OCI-LY7 (cell line): ENCODE data around the gene ABL2. TPM values are rescaled to one million over a fixed set of nuclear protein-coding genes. Genes with fewer than 3 reads are reported as not detected.

Source experiments
- BruUV-seq: library from RNA; stranded (reverse); fragments of 400-500 nt; replicated peaks from 2 replicates; lab custom pipeline; 2021; lab: Mats Ljungman, UMichigan
- CTCF ChIA-PET: fragments of 300-600 bp; sonication (Branson Sonifier 250); formaldehyde crosslinking; loops from one replicate; lab custom pipeline; 2022; ENCODE audit warnings: antibody characterized with exemption; ENCODE audit not compliant: unreplicated experiment; lab: Charles Lee
- POLR2A ChIA-PET: fragments of 300-600 bp; sonication (Branson Sonifier 250); formaldehyde crosslinking; loops from one replicate; lab custom pipeline; 2022; ENCODE audit warnings: antibody characterized with exemption; lab: Charles Lee
- DNase-seq: peaks from one replicate; pipeline ENCODE4 v3.0.0-alpha.2; 2015; ENCODE audit warnings: low spot score
- H2AFZ ChIP-seq: fragments of 200-600 bp; sonication (generic), shearing (Covaris generic); 2 replicates; pipeline ENCODE4 v1.6.1; 2014; ENCODE audit warnings: mild to moderate bottlenecking, antibody characterized with exemption, low read length, moderate library complexity
- H3K27ac ChIP-seq: fragments of 200-600 bp; sonication (generic); 2 replicates; pipeline ENCODE4 v1.5.1; 2014; ENCODE audit warnings: mixed run types, low read depth, mild to moderate bottlenecking, moderate library complexity, low read length, inconsistent platforms; ENCODE audit not compliant: poor library complexity, severe bottlenecking
- H3K36me3 ChIP-seq: fragments of 200-600 bp; sonication (generic); 2 replicates; pipeline ENCODE4 v1.6.1; 2014; ENCODE audit warnings: mild to moderate bottlenecking, antibody characterized with exemption, low read length, moderate library complexity, mixed read lengths; ENCODE audit not compliant: insufficient read depth
- H3K4me1 ChIP-seq: fragments of 200-600 bp; sonication (generic); 2 replicates; pipeline ENCODE4 v1.5.1; 2014; ENCODE audit warnings: mild to moderate bottlenecking, low read length; ENCODE audit not compliant: insufficient read depth, poor library complexity, severe bottlenecking
- H3K4me2 ChIP-seq: fragments of 200-600 bp; sonication (generic); 2 replicates; pipeline ENCODE4 v1.6.1; 2014; ENCODE audit warnings: mild to moderate bottlenecking, low read length
- H3K4me3 ChIP-seq: fragments of 200-600 bp; sonication (generic); 2 replicates; pipeline ENCODE4 v1.5.1; 2014; ENCODE audit warnings: mild to moderate bottlenecking, low read depth, low read length; ENCODE audit not compliant: poor library complexity, severe bottlenecking
- H3K79me2 ChIP-seq: fragments of 200-600 bp; sonication (generic); 2 replicates; pipeline ENCODE4 v1.6.1; 2016; ENCODE audit warnings: low read depth, mild to moderate bottlenecking, low read length, moderate library complexity, mixed read lengths; ENCODE audit not compliant: insufficient read depth
- H3K9me2 ChIP-seq: fragments of 200-600 bp; sonication (generic); 2 replicates; pipeline ENCODE4 v1.6.1; 2016; ENCODE audit warnings: mild to moderate bottlenecking, low read length, mixed read lengths; ENCODE audit not compliant: insufficient read depth
- H3K9me3 ChIP-seq: fragments of 200-600 bp; sonication (generic); 2 replicates; pipeline ENCODE4 v1.6.1; 2014; ENCODE audit warnings: mild to moderate bottlenecking, mixed run types, low read length, mixed read lengths
- H4K20me1 ChIP-seq: fragments of 200-600 bp; sonication (generic); 2 replicates; pipeline ENCODE4 v1.6.1; 2014; ENCODE audit warnings: mild to moderate bottlenecking, antibody characterized with exemption, low read length, moderate library complexity, mixed read lengths; ENCODE audit not compliant: insufficient read depth
- CTCF ChIP-seq: fragments of 200-600 bp; sonication (generic); conservative IDR thresholded peaks from 2 replicates; pipeline ENCODE4 v1.5.1; 2014; ENCODE audit warnings: mild to moderate bottlenecking, antibody characterized with exemption, low read length, moderate library complexity, mixed read lengths
- EZH2phosphoT487 ChIP-seq: fragments of 200-600 bp; sonication (generic); IDR thresholded peaks from 2 replicates; pipeline ENCODE4 v1.6.1; 2018; ENCODE audit warnings: low read depth, borderline replicate concordance, mild to moderate bottlenecking, mixed run types, antibody characterized with exemption, low read length, moderate library complexity, mixed read lengths
- intact Hi-C: fragments of 100-400 bp; cut with micrococcal nuclease; formaldehyde crosslinking; loops from one replicate; pipeline ENCODE4 v1.10.0; 2022; ENCODE audit not compliant: unreplicated experiment
- total RNA-seq, 2 experiments: library from RNA; depleted of rRNA in 1 of 2; stranded (reverse); fragments of >200 nt in 1 of 2; shearing (Covaris generic) in 1 of 2; gene quantifications; 2 replicates each; pipeline ENCODE4 v1.2.3, GENCODE V29; 2014 to 2022

ABL2 gene
- total RNA-seq, 2 experiments from 2014 or later: 7.3 to 14.9 TPM

GRCh38 chr1:179231923-179232322 is 2.4 kb upstream of the ABL2 start:
- H3K27ac ChIP-seq: no peak overlapping the region
- intact Hi-C loops: loop anchor here (5.0 kb wide), 1 partner anchor 60 kb away; the partner anchor contains the start of gene SOAT1
- H3K9me3 ChIP-seq: no peaks in the 10 kb centered on the region
- DNase-seq: no peak
- no peak overlapping the region for H3K4me3 ChIP-seq
- no TSS peak for BruUV-seq
- H3K4me2 ChIP-seq: no peak overlapping the region
- peaks cover 17% of the 10 kb centered on the region for H3K79me2 ChIP-seq
- TF ChIP-seq EZH2phosphoT487: no peak
- TF ChIP-seq CTCF: no peak
- H3K36me3 ChIP-seq: peaks cover 6% of the 10 kb centered on the region; the same call in 1 of the 2 replicates
- H3K4me1 ChIP-seq: peaks cover 20% of the 10 kb centered on the region
- CTCF ChIA-PET: no interaction called here
- H4K20me1 ChIP-seq: no peaks in the 10 kb centered on the region
- no peak overlapping the region for H2AFZ ChIP-seq
- no peaks in the 10 kb centered on the region for H3K9me2 ChIP-seq
- POLR2A ChIA-PET: no interaction called here

DNA sequence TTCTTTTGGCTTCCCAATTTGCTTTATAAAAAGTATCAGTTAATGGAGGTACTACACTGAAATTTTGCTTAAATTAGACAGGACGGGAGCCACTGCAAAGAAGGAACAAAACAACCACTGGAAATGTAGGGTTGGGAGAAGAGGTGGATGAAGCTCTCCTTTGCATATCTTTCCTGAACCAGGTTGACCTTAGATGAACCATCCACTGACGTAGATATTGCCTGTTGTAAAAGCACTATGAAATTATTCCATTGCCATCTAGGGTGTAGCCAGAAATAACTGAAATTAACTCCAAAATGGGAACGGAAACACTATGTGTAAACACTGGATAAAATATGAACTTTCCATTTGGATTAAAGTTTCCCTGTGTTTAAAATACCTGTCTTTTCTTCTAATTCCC is 1.2 kb upstream of the ABL2 start:
- intact Hi-C loops: loop anchor here (5.0 kb wide), 1 partner anchor 62 kb away; the partner anchor contains the start of gene SOAT1
- Histone ChIP-seq H3K79me2 (peaks cover 25% of the 10 kb centered on the region), H3K9me3 (no peaks in the 10 kb centered on the region), H3K4me3 (peak overlapping the region; percentile 93), H3K27ac (no peak overlapping the region), H3K9me2 (no peaks in the 10 kb centered on the region), H3K4me1 (peaks cover 20% of the 10 kb centered on the region), H4K20me1 (no peaks in the 10 kb centered on the region), H2AFZ (peak overlapping the region; percentile 99), H3K4me2 (peak overlapping the region; percentile 93), H3K36me3 (peaks cover 6% of the 10 kb centered on the region; the same call in 1 of the 2 replicates)
- CTCF ChIA-PET: no interaction called here
- POLR2A ChIA-PET: no interaction called here
- no peak for DNase-seq
- BruUV-seq: no TSS peak
- no peak for TF ChIP-seq CTCF
- TF ChIP-seq EZH2phosphoT487: no peak

DNA sequence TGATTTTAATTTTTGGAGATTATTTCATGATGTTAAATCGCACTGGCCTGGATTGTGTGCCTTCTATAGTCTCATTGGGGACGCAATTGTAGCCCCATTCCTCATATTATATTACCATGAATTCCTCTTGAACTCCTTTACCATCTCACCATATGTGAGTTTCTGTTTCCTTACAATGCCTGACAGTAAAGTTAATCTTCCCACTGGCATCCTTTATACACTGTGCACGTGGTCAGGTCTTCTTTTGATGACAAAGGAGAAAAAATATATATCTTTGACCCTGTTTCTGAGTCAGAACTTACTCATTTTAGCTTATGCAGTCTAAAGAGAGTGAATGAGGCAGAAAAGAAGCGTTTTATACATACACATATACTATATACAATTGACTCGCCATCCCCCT is 774 bp upstream of the ABL2 start:
- BruUV-seq: no TSS peak
- no peaks in the 10 kb centered on the region for H3K9me3 ChIP-seq
- H3K4me2 ChIP-seq: peak overlapping the region; percentile 93
- TF ChIP-seq EZH2phosphoT487: no peak
- TF ChIP-seq CTCF: no peak
- H3K9me2 ChIP-seq: no peaks in the 10 kb centered on the region
- intact Hi-C loops: loop anchor here (5.0 kb wide), 1 partner anchor 62 kb away; the partner anchor contains the start of gene SOAT1
- no peak overlapping the region for H3K27ac ChIP-seq
- CTCF ChIA-PET: no interaction called here
- peak overlapping the region; percentile 93 for H3K4me3 ChIP-seq
- peak; percentile 3 for DNase-seq
- H4K20me1 ChIP-seq: no peaks in the 10 kb centered on the region
- H3K79me2 ChIP-seq: peaks cover 28% of the 10 kb centered on the region
- POLR2A ChIA-PET: interaction anchor here (0.6 to 1.0 kb wide), 3 partner anchors 17 to 260 kb away, joined by 3 read pairs; no protein-coding TSS in a partner anchor
- peaks cover 20% of the 10 kb centered on the region for H3K4me1 ChIP-seq
- H3K36me3 ChIP-seq: peaks cover 6% of the 10 kb centered on the region; the same call in 1 of the 2 replicates
- peak overlapping the region; percentile 99 for H2AFZ ChIP-seq
